LNCAP (cell line): ENCODE measurements around the gene CD300H.
A peak's percentile ranks its signal among the peaks of the same experiment; 100 is the strongest.

Source experiments
- TF ChIP-seq, protein P1 (sequence below): fragments of 450-650 bp; IDR thresholded peaks from 2 replicates; pipeline ENCODE4 v1.5.1; 2017; ENCODE audit warnings: mild to moderate bottlenecking

The CD300H gene

DNA sequence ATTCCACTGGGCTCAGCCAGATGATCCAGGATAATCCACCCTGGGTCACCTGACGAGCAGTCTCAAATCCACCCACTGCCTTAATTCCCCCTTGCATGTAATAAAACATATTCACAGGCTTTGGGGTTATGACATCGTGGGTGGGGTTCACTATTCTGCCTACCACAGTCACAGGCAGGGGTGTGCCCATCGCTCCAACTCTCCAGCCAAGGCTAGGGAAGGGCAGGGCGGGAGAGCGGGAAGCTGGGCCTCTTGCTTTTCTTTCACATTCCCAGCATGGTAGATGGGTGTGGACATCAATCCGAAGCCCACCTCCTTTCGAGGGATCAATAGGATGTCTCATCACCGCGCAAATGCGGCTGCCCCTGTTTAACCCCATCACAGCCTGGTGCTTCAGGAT, 37.5 kb upstream of the CD300H start:
- TF ChIP-seq, protein P1, sequence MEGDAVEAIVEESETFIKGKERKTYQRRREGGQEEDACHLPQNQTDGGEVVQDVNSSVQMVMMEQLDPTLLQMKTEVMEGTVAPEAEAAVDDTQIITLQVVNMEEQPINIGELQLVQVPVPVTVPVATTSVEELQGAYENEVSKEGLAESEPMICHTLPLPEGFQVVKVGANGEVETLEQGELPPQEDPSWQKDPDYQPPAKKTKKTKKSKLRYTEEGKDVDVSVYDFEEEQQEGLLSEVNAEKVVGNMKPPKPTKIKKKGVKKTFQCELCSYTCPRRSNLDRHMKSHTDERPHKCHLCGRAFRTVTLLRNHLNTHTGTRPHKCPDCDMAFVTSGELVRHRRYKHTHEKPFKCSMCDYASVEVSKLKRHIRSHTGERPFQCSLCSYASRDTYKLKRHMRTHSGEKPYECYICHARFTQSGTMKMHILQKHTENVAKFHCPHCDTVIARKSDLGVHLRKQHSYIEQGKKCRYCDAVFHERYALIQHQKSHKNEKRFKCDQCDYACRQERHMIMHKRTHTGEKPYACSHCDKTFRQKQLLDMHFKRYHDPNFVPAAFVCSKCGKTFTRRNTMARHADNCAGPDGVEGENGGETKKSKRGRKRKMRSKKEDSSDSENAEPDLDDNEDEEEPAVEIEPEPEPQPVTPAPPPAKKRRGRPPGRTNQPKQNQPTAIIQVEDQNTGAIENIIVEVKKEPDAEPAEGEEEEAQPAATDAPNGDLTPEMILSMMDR: no peak

DNA sequence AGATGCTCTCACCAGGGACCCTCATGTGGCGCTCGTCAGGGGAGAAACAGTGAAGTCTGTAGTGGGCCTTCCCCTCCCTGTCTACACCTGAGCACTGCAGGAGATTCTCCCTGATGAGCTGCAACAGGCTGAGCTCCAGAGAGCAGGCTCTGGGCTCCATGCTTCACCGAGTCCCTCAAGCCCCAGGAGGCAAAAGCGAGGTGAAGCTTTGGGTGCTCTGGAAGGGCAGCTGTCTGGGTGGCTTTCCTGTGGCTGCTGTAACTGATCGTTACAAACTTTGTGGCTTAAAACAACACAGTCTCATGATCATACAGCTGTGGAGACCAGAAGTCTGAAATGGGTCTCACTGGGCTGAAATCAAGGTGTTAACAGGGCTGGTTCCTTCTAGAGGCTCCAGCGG, 36.9 kb upstream of the CD300H start:
- TF ChIP-seq, protein P1: no peak

DNA sequence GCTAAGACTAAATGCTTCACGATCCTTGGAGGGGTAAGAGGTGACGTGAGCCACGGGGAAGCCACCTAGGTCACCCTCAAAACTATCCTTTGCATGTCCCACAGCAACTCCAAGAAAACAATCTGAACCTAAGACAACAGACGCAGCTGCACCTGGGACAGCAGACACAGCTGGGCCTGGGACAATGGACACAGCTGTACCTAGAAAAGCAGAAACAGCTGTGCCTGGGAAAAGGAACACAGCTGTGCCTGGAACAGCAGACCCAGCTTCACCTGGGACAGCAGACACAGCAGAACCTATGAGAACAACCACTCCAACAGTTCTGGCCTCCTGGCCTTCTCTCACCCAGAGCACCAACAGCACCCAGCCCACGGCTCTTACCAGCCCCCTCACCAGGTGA, 36.4 kb upstream of the CD300H start:
- TF ChIP-seq, protein P1: no peak

DNA sequence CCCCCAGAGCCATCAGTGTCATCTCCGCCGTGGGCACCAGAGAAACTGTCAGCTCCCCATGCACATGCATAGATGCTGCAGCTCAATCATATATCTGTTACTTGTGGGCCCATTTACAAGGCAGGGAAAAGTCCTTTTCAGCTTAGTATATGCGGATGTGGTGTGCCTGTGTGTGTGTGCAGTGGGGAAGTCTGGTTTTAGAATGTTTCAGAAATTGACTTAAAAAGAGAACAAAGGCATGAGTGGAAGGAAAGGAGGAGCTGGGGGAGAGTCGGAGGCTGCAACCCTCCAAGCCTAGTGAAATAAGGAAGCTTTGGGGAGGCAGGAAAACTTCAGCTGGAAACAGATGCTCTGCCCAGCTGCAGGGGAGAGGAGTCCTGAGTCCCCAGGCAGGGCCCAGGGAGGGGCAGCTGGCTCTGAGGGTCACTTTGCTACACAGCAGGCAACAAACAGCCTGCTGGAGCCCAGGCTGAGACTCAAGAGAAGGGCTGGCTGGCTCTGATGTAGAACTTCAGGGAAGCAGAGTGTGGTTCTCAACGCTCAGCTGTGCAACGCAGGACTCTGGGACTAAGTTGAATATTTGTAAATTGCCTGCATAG, 35.8 kb upstream of the CD300H start:
- TF ChIP-seq, protein P1: no peak

DNA sequence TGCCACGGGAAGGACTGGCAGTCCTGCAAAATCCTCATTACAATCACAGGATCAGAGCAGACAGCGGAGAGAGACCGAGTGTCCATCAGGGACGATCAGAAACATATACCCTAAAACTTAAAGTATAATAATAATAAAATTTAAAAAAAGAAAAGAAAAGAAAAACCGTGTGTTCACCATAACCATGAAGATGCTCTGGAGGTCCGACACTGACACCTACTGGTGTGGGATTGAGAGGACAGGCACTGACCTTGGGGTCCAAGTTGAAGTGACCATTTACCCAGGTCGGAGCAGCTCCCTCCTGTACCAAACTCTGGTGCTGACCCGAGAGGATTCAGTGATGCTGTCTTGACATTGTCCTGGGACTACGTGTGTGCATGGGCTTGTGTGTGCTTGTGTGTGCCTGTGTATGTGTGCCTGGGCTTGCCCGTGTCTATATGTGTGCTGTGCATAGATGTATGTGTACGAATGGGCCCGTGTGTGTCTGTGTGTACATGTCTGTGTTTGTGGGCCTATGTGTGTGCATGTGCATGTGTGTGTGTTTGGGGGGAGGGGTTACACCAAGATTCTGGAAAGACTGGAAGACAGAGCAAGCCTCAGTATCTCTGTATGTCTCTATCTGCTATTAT, 34.7 kb upstream of the CD300H start:
- TF ChIP-seq, protein P1: peak; percentile 75

DNA sequence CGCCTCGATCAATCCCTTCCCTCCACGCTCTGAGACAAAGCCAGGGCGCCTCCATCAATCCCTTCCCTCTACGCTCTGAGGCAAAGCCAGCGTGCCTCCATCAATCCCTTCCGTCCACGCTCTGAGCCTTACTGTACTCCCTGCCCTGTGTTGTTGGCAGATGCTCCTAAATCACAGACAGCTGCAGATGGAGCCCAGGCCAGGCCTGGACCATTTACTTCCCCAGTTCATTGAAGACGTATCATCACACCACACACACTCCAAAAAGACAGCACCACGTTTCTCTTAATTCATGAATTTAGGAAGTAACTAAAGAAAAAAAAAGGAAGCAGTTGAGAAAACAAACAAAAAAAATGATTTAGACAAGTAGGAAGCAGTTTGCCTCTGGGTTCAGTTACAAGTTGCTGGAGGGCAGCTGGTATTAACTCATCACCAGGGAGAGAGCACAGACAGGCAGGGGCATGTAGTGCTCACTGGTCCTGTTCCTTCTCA, 32.2 kb upstream of the CD300H start:
- TF ChIP-seq, protein P1: no peak

DNA sequence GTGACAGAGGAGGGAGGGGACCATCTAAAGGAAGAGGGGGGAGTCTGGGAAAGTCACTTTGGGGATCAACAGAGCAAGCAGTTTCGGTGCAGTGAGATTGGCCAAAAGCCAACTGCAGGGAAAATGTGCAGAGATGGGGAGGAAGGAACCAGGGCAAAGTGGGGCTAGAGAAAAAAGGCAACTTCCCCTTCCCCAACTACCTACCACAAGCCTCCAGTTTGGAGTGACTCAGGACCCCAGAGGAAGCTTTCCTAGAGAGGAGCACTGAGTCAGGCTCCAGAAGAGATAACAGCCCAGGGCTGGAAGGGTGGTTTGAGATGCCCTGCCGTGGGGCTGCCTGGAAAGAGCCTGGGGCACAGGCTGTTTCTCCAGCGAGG, 31.7 kb upstream of the CD300H start:
- TF ChIP-seq, protein P1: no peak
